Neuronal stem cell (in vitro differentiated cells): ENCODE measurements around the gene MRC1.

Experiments
- DNase-seq: peaks from one replicate; pipeline ENCODE4 v3.0.0-alpha.2; 2013; ENCODE audit warnings: low spot score
- H2AFZ ChIP-seq: one replicate; pipeline ENCODE4 v1.6.1; 2013; ENCODE audit warnings: mild to moderate bottlenecking, low read length, inconsistent platforms
- H2AK5ac ChIP-seq: 2 replicates; pipeline ENCODE4 v1.6.1; 2013; ENCODE audit warnings: low read depth, mild to moderate bottlenecking, inconsistent platforms, low read length, moderate library complexity, mixed read lengths
- H2BK120ac ChIP-seq: 2 replicates; pipeline ENCODE4 v1.6.1; 2013; ENCODE audit warnings: low read depth, mild to moderate bottlenecking, inconsistent platforms, low read length, moderate library complexity, mixed read lengths
- H2BK12ac ChIP-seq: one replicate; pipeline ENCODE4 v1.6.1; 2013; ENCODE audit warnings: low read length, inconsistent platforms
- H2BK15ac ChIP-seq: 2 replicates; pipeline ENCODE4 v1.6.1; 2013; ENCODE audit warnings: mild to moderate bottlenecking, low read length, inconsistent platforms, mixed read lengths
- H2BK5ac ChIP-seq: one replicate; pipeline ENCODE4 v1.6.1; 2013; ENCODE audit warnings: inconsistent platforms, mild to moderate bottlenecking, low read length, moderate library complexity
- H3K14ac ChIP-seq: one replicate; pipeline ENCODE4 v1.6.1; 2013; ENCODE audit warnings: low read length, inconsistent platforms
- H3K18ac ChIP-seq: 2 replicates; pipeline ENCODE4 v1.6.1; 2013; ENCODE audit warnings: low read length, inconsistent platforms
- H3K23ac ChIP-seq: 2 replicates; pipeline ENCODE4 v1.6.1; 2013; ENCODE audit warnings: low read depth, mild to moderate bottlenecking, mixed read lengths, low read length, inconsistent platforms; ENCODE audit not compliant: poor library complexity
- H3K27ac ChIP-seq: replicated peaks from 3 replicates; pipeline ENCODE4 v1.5.1; 2013; ENCODE audit warnings: low read length, inconsistent platforms
- H3K27me3 ChIP-seq, 3 experiments: 2 replicates each; pipeline ENCODE4 v1.6.1; 2013; ENCODE audit warnings: low read length in 3 of 3, mild to moderate bottlenecking in 2 of 3, inconsistent platforms in 1 of 3, low read depth in 1 of 3, mixed read lengths in 1 of 3, moderate library complexity in 1 of 3; ENCODE audit not compliant: control insufficient read depth in 3 of 3, insufficient read depth in 3 of 3
- H3K36me3 ChIP-seq, 2 donors: replicated peaks in 1 of 2; 2 replicates each; pipeline ENCODE4 v1.6.1; 2013; ENCODE audit warnings: low read length in 2 of 2; ENCODE audit not compliant: control insufficient read depth in 2 of 2, insufficient read depth in 2 of 2
- H3K4ac ChIP-seq: 2 replicates; pipeline ENCODE4 v1.6.1; 2013; ENCODE audit warnings: inconsistent platforms, mild to moderate bottlenecking, low read length, moderate library complexity
- H3K4me1 ChIP-seq, 2 donors: 1 replicate in 1 of 2; 2 replicates in 1 of 2; pipeline ENCODE4 v1.6.1; 2013; ENCODE audit warnings: low read length in 2 of 2, low read depth in 1 of 2; ENCODE audit not compliant: control insufficient read depth in 2 of 2, insufficient read depth in 1 of 2
- H3K4me2 ChIP-seq: one replicate; pipeline ENCODE4 v1.6.1; 2013; ENCODE audit warnings: mild to moderate bottlenecking, low read length, inconsistent platforms; ENCODE audit not compliant: insufficient read depth, poor library complexity, severe bottlenecking
- H3K4me3 ChIP-seq, 2 donors: 2 replicates each; pipeline ENCODE4 v1.5.1; 2013; ENCODE audit warnings: low read length in 2 of 2, mild to moderate bottlenecking in 2 of 2, inconsistent platforms in 1 of 2, moderate library complexity in 1 of 2
- H3K79me1 ChIP-seq: one replicate; pipeline ENCODE4 v1.6.1; 2013; ENCODE audit warnings: low read depth, mild to moderate bottlenecking, inconsistent platforms, low read length, moderate library complexity
- H3K9ac ChIP-seq: one replicate; pipeline ENCODE4 v1.6.1; 2013; ENCODE audit warnings: mild to moderate bottlenecking, low read depth, low read length, inconsistent platforms; ENCODE audit not compliant: poor library complexity
- H3K9me3 ChIP-seq, 2 donors: replicated peaks in 1 of 2; 2 replicates each; pipeline versions ENCODE3 to v1.6.1; 2013; ENCODE audit warnings: low read length in 2 of 2, mild to moderate bottlenecking in 2 of 2, inconsistent platforms in 1 of 2, low read depth in 1 of 2, mixed read lengths in 1 of 2, moderate library complexity in 1 of 2; ENCODE audit not compliant: control insufficient read depth in 2 of 2, insufficient read depth in 1 of 2
- H4K8ac ChIP-seq: one replicate; pipeline ENCODE4 v1.6.1; 2013; ENCODE audit warnings: low read depth, mild to moderate bottlenecking, inconsistent platforms, low read length, moderate library complexity
- H4K91ac ChIP-seq: one replicate; pipeline ENCODE4 v1.6.1; 2013; ENCODE audit warnings: low read length, low read depth, mild to moderate bottlenecking, inconsistent platforms; ENCODE audit not compliant: poor library complexity
- WGBS, 2 donors: extraction: QIAGEN DNeasy Blood & Tissue Kit; methylation state at CpG; one replicate each; pipeline ENCODE4 v1.1.7; 2013; ENCODE audit warnings: missing lambda C conversion rate in 2 of 2, mixed read lengths in 1 of 2; ENCODE audit not compliant: insufficient read length in 2 of 2, insufficient replicate concordance in 1 of 2; ENCODE audit errors: extremely low coverage in 2 of 2; 5-methylcytosine and 5-hydroxymethylcytosine counted together

The MRC1 gene

GRCh38 chr10:17848646-17849045 is 39.5 kb downstream of the MRC1 start:
- Histone ChIP-seq H3K27ac (no peak overlapping the region), H3K4me2 (no peak overlapping the region), H3K4me1 (no peaks in the 10 kb centered on the region), H3K9me3 (no peaks in the 10 kb centered on the region), H3K36me3 (no peaks in the 10 kb centered on the region), H2BK12ac (no peak overlapping the region), H2AK5ac (no peak overlapping the region), H2BK5ac (no peak overlapping the region), H3K23ac (no peak overlapping the region), H2BK120ac (no peak overlapping the region), H2AFZ (no peak overlapping the region), H4K8ac (no peak overlapping the region), H3K4me3 (no peak overlapping the region), H3K4ac (no peak overlapping the region), H3K27me3 (peaks cover 0 to 4% (median 0%) of the 10 kb centered on the region in 3 experiments), H4K91ac (no peak overlapping the region), H3K79me1 (no peaks in the 10 kb centered on the region), H3K14ac (no peak overlapping the region), H3K9ac (peak overlapping the region; percentile 17), H3K18ac (no peak overlapping the region), H2BK15ac (no peak overlapping the region)
- WGBS, 2 donors, result no CpG with 5 or more reads among the region's 5 CpGs
- no peak for DNase-seq

GRCh38 chr10:17850501-17850900 is 41.4 kb downstream of the MRC1 start:
- Histone ChIP-seq H3K4me3 (no peak overlapping the region), H3K4ac (no peak overlapping the region), H2BK5ac (no peak overlapping the region), H3K79me1 (no peaks in the 10 kb centered on the region), H3K27me3 (peaks cover 0 to under 1% (median 0%) of the 10 kb centered on the region in 3 experiments), H3K23ac (no peak overlapping the region), H3K36me3 (no peaks in the 10 kb centered on the region), H3K9me3 (no peaks in the 10 kb centered on the region), H3K18ac (no peak overlapping the region), H3K14ac (no peak overlapping the region), H3K4me2 (no peak overlapping the region), H2AK5ac (no peak overlapping the region), H3K4me1 (no peaks in the 10 kb centered on the region), H4K91ac (no peak overlapping the region), H2BK120ac (no peak overlapping the region), H4K8ac (no peak overlapping the region), H2AFZ (no peak overlapping the region), H3K9ac (no peak overlapping the region), H2BK12ac (no peak overlapping the region), H3K27ac (no peak overlapping the region), H2BK15ac (no peak overlapping the region)
- no peak for DNase-seq
- no CpG with 5 or more reads among the region's 3 CpGs for WGBS, 2 donors

- no peaks in the 10 kb centered on the region for H3K9me3 ChIP-seq
- no CpG with 5 or more reads among the region's 4 CpGs for WGBS, 2 donors
Observed at GRCh38 chr10:17851611-17852010, 42.5 kb downstream of the MRC1 start.

DNA sequence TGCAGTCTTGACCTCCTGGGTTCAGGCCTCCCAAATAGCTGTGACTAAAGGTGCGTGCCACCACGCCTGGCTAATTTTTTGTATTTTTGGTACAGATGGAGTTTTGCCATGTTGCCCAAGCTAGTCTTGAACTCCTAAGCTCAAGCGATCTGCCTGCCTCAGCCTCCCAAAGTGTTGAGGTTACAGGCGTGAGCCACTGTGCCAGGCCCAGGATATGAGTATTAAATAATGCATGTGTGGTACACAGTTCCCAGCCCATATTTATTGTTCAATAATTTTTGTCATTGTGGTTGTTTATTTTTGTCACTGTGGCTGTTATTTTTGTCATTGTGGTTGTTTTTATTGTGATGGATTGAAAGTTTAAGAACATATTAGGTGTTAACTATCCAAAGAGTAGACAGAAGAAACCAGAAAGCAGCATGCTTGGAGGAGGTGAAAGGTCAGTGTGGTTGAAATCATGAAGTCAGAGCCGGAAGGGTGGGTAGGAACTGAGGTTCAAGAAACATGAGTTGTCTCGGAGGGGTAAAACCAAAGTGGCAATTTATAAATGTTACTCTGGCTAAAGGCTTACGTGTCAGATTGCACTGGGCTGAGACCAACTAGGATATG is 45.0 kb downstream of the MRC1 start:
- H3K4me1 ChIP-seq, result no peaks in the 10 kb centered on the region
- no peak overlapping the region for H3K18ac ChIP-seq
- H4K8ac ChIP-seq, result no peak overlapping the region
- H2BK15ac ChIP-seq, result no peak overlapping the region
- H3K4ac ChIP-seq, result no peak overlapping the region
- no peak overlapping the region for H2AK5ac ChIP-seq
- no peak overlapping the region for H3K9ac ChIP-seq
- no CpG with 5 or more reads among the region's 7 CpGs for WGBS, 2 donors
- H4K91ac ChIP-seq, result no peak overlapping the region
- no peak overlapping the region for H2BK120ac ChIP-seq
- no peaks in the 10 kb centered on the region for H3K9me3 ChIP-seq
- H3K36me3 ChIP-seq, result no peaks in the 10 kb centered on the region
- H2AFZ ChIP-seq, result no peak overlapping the region
- no peak overlapping the region for H2BK12ac ChIP-seq
- H3K14ac ChIP-seq, result no peak overlapping the region
- no peaks in the 10 kb centered on the region for H3K27me3 ChIP-seq
- H3K79me1 ChIP-seq, result no peaks in the 10 kb centered on the region
- no peak overlapping the region for H3K23ac ChIP-seq
- H3K4me2 ChIP-seq, result no peak overlapping the region
- H2BK5ac ChIP-seq, result no peak overlapping the region
- H3K4me3 ChIP-seq, result no peak overlapping the region
- no peak for DNase-seq
- H3K27ac ChIP-seq, result no peak overlapping the region

More at GRCh38 chr10:17851611-17852010, 42.5 kb downstream of the MRC1 start:
- no peak overlapping the region for H2AFZ ChIP-seq
- no peak overlapping the region for H3K14ac ChIP-seq
- H3K4ac ChIP-seq, result no peak overlapping the region
- DNase-seq, result no peak
- no peak overlapping the region for H2BK5ac ChIP-seq
- no peaks in the 10 kb centered on the region for H3K4me1 ChIP-seq
- no peak overlapping the region for H4K8ac ChIP-seq
- H2BK12ac ChIP-seq, result no peak overlapping the region
- H3K4me3 ChIP-seq, result no peak overlapping the region
- H3K27ac ChIP-seq, result no peak overlapping the region
- no peak overlapping the region for H3K18ac ChIP-seq
- H3K23ac ChIP-seq, result no peak overlapping the region
- H3K27me3 ChIP-seq, result no peaks in the 10 kb centered on the region
- no peaks in the 10 kb centered on the region for H3K79me1 ChIP-seq
- H3K4me2 ChIP-seq, result no peak overlapping the region
- no peak overlapping the region for H4K91ac ChIP-seq
- no peak overlapping the region for H2BK15ac ChIP-seq
- no peak overlapping the region for H3K9ac ChIP-seq
- H2BK120ac ChIP-seq, result no peak overlapping the region
- no peaks in the 10 kb centered on the region for H3K36me3 ChIP-seq
- H2AK5ac ChIP-seq, result no peak overlapping the region
